ENCODE results near the gene MEIS1.

DNA sequence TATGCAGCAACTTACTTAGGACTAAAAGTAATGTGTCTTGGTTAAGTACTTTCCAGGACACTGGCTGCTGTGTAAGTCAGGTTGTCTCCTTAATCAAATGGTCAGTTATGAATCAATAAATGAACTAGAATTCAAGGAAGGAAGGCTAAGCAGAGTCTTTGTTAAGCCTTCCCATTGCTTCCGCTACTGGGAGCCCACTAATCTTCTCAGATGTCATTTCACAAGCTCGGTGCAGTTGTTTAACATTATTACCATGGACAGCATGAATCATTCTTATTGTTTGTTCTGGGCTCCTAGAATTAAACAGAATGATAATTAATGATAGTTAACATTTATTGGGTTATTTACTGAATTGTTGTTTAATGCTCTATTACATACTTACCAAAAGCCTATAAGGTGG is 26.0 kb upstream of the MEIS1 start:
- TF ChIP-seq POLR2AphosphoS5 (IDR thresholded peaks at IDR 0.05) = no peak
- no peak for TF ChIP-seq CTCF (IDR thresholded peaks at IDR 0.05)
